Measurements from ENCODE around the gene LRRC55.

GRCh38 chr11:57180964-57181363 is 789 bp upstream of the LRRC55 start:
- TF ChIP-seq CTCF (IDR thresholded peaks at IDR 0.05) = no peak
- no peak for TF ChIP-seq POLR2A (IDR thresholded peaks at IDR 0.05)
